Measurements from ENCODE around the gene MYH15.

- no peak for TF ChIP-seq LEF1 (IDR thresholded peaks at IDR 0.05; ENCODE audit: borderline replicate concordance)
- TF ChIP-seq FOXK2 (IDR thresholded peaks at IDR 0.05) = no peak
- no peak for TF ChIP-seq NFRKB (IDR thresholded peaks at IDR 0.05)
- TF ChIP-seq SP1 (IDR thresholded peaks at IDR 0.05) = no peak
Measured at GRCh38 chr3:108459225-108459624, 51.2 kb downstream of the MYH15 start.
